ENCODE measurements around the gene ACTMAP.

Gene ACTMAP, protein sequence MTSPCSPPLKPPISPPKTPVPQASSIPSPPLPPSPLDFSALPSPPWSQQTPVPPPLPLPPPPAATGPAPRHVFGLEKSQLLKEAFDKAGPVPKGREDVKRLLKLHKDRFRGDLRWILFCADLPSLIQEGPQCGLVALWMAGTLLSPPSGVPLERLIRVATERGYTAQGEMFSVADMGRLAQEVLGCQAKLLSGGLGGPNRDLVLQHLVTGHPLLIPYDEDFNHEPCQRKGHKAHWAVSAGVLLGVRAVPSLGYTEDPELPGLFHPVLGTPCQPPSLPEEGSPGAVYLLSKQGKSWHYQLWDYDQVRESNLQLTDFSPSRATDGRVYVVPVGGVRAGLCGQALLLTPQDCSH

DNA sequence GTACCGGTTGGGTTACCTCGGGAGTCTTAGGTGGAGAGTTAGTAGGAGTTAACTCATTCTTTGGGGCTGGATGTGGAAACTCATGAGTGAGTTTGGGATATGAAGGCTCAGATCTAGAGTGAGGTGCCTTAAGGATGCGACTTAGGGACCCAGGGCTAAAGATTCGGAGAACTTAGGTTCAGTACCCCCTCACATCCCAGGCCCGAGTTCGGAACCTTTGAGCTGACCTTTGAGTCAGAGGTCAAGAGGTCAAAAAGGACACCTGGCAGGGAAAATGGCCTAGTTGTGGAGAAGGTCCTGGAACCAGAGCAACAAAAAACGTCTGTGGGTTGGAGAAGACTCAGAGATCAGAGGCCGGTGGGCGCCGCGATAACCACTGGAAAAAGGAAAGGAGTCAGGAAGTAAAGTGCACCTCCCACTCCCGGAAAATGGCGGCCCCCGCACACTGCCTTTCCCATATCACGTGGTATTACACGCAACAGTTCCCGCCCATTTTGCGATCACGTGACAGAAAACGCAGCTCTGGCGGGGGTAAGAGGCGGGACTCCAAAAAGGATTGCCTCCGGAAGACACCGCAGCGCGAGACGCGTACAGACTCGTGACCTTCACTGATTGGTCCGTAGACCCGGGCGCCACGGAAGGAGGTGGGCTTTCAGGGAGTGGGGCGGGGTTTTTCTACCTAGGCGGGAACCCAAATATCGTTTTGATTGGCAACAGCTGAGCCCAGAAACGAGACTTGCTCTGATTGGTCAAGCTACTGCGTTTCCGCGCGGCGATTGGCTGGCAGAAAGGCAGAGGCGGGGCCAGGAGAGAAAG, at the start of gene ACTMAP:
Gene ACTMAP (minus strand): TSS at position 420 of the 816 bp plus-strand sequence. CDS start 674 bp downstream, outside the sequence.
- TF ChIP-seq, protein P1, sequence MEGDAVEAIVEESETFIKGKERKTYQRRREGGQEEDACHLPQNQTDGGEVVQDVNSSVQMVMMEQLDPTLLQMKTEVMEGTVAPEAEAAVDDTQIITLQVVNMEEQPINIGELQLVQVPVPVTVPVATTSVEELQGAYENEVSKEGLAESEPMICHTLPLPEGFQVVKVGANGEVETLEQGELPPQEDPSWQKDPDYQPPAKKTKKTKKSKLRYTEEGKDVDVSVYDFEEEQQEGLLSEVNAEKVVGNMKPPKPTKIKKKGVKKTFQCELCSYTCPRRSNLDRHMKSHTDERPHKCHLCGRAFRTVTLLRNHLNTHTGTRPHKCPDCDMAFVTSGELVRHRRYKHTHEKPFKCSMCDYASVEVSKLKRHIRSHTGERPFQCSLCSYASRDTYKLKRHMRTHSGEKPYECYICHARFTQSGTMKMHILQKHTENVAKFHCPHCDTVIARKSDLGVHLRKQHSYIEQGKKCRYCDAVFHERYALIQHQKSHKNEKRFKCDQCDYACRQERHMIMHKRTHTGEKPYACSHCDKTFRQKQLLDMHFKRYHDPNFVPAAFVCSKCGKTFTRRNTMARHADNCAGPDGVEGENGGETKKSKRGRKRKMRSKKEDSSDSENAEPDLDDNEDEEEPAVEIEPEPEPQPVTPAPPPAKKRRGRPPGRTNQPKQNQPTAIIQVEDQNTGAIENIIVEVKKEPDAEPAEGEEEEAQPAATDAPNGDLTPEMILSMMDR (conservative IDR thresholded peaks at IDR 0.05) = no peak

DNA sequence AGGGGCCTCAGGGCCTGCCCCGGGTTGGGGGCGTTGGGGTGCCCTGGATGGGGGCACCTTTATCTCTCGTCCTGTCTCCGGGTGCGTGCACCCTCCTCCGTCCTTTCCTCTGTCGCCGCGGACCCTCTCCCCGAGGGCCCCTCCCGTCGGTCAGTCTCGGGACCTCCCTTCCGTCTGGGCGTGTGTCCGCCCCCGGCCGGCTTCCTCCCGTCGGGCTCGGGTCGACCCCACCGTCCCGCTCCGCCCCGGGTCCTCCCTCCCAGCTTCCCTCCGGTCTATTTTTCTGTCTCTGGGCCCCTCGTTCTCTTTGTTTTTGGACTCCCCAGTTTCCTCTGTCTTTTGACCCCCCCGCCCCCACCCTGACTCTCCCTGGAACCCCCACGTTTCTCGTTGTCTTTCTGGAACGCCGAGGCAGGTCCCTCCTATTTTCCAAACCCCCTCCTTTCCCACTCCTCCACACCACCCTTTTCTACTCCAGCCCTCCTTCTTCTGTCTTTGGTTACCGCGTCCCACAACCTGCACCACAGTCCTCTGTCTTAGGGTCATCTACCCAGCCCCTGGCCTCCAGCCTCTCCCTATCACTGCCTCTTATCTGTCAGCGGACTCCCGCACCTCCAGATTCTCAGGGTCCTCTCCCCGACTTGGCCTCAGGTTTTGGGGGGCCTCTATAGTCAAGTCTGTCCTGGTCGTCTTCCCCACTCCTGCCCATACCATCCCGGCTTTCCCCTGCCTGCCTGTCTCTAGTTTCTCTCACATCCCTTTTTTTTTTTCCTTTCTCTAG, 49.5 kb upstream of the ACTMAP start:
- TF ChIP-seq, protein P1 (conservative IDR thresholded peaks at IDR 0.05) = no peak
- peak overlapping the region; percentile 91 for H3K27ac ChIP-seq

More for the DNA sequence above, at the start of gene ACTMAP:
- peak within 1 kb of the TSS; percentile 92 for H3K27ac ChIP-seq

DNA sequence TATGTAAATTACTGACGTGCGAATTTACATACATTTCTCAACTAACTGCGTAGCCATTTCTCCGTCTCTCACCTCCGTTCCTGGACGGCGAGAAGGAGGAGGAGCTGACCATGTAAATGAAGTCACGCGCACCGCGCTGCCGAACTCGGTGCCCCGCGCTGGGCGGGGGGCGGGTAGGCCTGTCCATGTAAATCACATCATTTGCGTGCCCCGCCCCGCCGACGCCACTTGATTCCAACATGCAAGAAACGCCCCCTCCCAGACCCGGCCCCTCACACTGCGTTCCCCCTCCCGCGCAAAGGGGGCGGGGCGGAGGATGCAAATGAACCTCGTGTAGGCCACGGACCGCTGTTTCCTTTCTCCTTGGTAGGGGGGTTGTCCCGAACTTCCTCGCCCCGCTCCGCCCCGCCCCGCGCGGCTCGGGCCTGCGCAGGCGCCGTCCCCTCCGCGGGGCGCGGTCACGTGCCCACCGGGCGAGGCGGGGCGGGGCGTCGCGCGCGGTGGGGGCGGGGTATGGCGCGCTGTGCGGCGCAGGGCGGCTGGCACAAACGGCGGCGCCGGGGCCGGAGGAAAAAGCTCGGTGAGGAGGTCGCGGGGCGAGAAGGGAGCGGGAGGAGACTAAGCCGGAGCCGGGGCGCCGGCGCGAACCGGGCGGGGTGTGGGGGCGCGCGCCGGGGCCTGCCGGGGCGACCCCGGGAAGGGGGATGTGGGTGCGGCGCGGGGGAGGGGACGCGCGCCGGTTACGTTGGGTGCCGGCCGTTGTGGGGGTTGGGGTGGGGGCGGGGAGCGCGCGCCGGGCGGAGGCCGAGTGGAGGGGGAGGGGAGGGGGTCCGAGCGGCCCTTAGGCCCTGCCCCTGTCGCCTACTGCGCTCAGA, 48.6 kb upstream of the ACTMAP start, which contains the start of gene EGLN2:
Gene EGLN2 (plus strand): TSS at position 509 of the 875 bp plus-strand sequence. CDS start 1,382 bp downstream, outside the sequence.
- TF ChIP-seq, protein P1 (conservative IDR thresholded peaks at IDR 0.05) = peak; percentile 13; the same call in 1 of the 2 replicates
- H3K27ac ChIP-seq = peak within 1 kb of the TSS; percentile 91

DNA sequence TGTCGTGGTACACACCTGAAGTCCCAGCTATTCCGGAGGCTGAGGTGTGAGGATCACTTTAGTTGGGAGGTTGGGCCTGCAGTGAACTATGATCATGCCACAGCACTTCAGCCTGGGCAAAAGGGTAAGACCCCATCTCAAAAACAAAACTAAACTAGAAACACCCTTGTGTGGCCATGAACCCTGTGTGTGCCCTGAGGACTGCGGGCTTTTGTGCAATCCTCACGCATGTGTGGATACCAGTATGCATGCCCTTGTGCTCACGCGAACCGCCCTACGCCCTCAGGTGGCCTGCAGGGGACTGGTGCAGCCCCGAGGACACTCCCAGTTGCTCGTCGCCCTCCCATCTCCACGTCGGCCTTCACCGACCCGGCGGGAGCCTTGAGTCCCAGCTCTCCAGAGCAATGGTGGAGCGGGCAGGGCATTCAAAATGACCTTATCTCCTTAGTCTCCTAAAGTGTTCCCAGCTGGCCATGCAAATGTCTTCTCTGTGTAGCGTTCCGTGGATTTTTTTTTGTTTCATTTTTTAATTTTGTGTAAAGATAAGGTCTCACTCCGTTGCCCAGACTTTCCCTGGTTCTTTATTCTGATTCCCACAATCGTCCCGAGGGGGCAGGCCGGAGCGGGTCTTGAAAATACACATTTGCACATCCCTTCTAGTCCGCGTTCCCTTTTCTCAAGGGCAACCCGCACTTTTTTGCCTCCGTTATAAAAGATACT, 47.8 kb upstream of the ACTMAP start:
- H3K27ac ChIP-seq = peak overlapping the region; percentile 91

DNA sequence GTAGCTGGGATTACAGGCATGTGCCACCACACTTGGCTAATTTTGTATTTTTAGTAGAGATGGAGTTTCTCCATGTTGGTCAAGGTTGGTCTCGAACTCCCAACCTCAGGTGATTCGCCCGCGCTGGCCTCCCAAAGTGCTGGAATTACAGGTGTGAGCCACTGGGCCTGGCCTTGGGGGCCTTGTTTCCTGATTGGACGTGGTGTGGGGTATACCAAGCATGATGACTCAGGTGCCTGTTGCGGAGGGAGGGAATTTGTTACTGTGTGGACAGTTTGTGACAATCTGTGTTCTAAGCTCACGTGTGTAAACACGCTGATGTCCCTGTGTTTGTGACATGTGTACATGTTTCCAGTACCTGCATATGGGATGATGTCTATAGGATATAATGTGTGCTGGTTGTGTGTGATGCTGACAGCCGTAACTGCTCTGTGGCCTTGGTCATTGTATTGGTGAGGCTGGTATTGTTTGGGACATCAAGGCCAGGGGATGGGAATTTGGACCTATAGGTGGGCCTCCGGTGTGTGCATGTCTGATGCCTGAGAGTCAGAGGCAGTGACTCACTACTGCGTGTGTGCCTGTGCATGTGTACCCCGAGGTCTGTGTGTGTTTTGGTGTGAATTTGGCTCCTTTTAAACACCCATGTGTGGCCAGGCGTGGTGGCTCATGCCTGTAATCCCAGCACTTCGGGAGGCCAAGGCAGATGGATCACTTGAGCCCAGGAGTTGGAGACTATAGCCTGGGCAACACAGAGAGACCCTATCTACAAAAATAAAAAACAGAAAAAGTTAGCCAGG, 47.1 kb upstream of the ACTMAP start:
- H3K27ac ChIP-seq = peak overlapping the region; percentile 91
- TF ChIP-seq, protein P1 (conservative IDR thresholded peaks at IDR 0.05) = no peak

More for the DNA sequence above, 47.8 kb upstream of the ACTMAP start:
- TF ChIP-seq, protein P1 (conservative IDR thresholded peaks at IDR 0.05) = peak; percentile 67
